IMR-90 (cell line): ENCODE data around the gene LDHD.

Experiments used
- CTCF ChIP-seq: conservative IDR thresholded peaks from 2 replicates; pipeline ENCODE4 v1.5.1; 2012; ENCODE audit warnings: mild to moderate bottlenecking, low read depth, low read length, improper control_type of control experiment
- FOS ChIP-seq: fragments of 150-350 bp; IDR thresholded peaks from 2 replicates; pipeline ENCODE4 v1.6.1; 2016; ENCODE audit warnings: low read depth, low read length
- POLR2A ChIP-seq: IDR thresholded peaks from 2 replicates; pipeline ENCODE4 v1.6.1; 2012; ENCODE audit warnings: mild to moderate bottlenecking, low read depth, low read length
- SMC3 ChIP-seq: fragments of 150-350 bp; IDR thresholded peaks from 2 replicates; pipeline ENCODE4 v1.6.1; 2016; ENCODE audit warnings: low read depth, mild to moderate bottlenecking, antibody characterized with exemption, low read length, moderate library complexity

GRCh38 chr16:75151798-75152197 is 35.2 kb upstream of the LDHD start:
- TF ChIP-seq CTCF, result no peak
- TF ChIP-seq FOS, result no peak
- TF ChIP-seq SMC3, result no peak
- TF ChIP-seq POLR2A, result no peak
